GM12872 (cell line): Measurements from ENCODE around the gene CYP4X1.

Experiments
- CTCF ChIP-seq: IDR thresholded peaks from 3 replicates; pipeline ENCODE4 v1.5.1; 2011; ENCODE audit warnings: low read depth, mild to moderate bottlenecking, low read length, moderate library complexity; ENCODE audit not compliant: insufficient read depth

CYP4X1 gene

DNA sequence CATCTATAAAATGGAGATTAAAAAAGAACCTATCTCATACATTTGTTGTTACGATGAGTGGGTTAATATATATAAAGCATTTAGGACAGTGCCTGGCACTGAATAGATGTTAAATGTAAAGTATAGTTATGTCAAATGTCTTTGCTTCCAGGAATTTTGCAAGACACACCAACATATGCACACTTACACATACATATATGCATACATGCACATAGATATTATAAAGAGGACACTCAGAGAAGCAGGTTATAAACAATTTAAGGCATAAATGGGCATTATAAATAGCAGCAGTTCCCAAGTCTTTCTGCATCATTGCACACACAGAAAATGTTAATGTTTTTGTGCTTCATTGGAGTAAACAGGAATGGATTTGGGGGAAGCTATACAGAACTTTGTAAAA, 13.3 kb downstream of the CYP4X1 start:
- no peak for TF ChIP-seq CTCF

GRCh38 chr1:47059376-47059775, 35.9 kb downstream of the CYP4X1 start:
- no peak for TF ChIP-seq CTCF

- no peak for TF ChIP-seq CTCF
These were observed 43.7 kb downstream of the CYP4X1 start, which contains the start of gene CYP4Z1 for GRCh38 chr1:47067097-47067594. TSS of gene CYP4Z1 (plus strand) at chr1:47067231. CDS start at chr1:47067491, 260 bp downstream.

DNA sequence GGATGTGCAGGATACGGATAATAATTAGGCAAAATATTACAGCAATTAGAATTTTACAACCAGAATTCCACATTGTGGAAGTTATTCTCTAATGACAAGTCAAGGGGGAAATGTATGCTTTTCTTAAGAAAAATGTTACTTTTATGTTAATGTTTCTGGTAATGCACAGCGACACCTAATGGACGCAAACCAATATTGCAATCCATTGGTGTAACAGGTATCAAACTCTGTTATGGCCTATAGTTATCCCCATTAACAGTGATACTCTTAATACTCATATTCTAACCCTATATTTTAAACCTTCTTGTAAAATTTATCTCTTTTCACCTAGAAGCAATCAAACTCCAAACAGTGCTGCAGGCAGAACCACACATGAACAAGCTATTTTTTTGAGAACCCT, 65.9 kb downstream of the CYP4X1 start:
- TF ChIP-seq CTCF, result peak; percentile 44; the same call in 2 of the 3 replicates

DNA sequence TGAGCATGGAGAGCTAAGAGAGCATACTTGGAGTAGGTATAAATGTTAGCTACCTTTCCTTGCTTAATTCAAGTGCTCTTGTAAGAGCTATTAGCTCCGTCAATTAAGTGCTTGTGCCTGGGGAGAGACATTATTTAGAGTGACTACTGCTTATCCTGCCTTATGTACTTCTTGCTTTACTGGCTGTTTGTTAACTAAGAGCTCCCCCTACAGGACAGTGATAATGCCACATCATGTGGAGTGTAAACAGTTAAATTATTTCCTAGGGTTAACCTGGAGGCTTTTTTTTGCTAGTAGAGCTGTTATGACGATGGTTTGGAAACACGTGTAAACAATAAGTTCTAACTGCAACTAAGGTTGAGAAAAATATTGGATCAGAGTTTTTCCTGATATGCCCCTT, 68.0 kb downstream of the CYP4X1 start:
- peak; percentile 37; the same call in 2 of the 3 replicates for TF ChIP-seq CTCF
